Glutamatergic neuron (in vitro differentiated cells): ENCODE measurements around the gene CHEK2. TPM values are rescaled to one million over a fixed set of nuclear protein-coding genes. Genes with fewer than 3 reads are reported as not detected.
"Not testable (repeated sequence)": the region's sequence is repeated elsewhere in the genome, so short reads cannot be mapped to it uniquely, and the experiment has no call there.

Experiments
- DNase-seq: peaks from one replicate; pipeline ENCODE4 v3.0.0; 2022
- H3K27ac Mint-ChIP-seq: one replicate; pipeline ENCODE4 v1.8.0; 2020; ENCODE audit warnings: mild to moderate bottlenecking, mixed read lengths, inconsistent platforms; ENCODE audit not compliant: unreplicated experiment
- H3K27me3 Mint-ChIP-seq: one replicate; pipeline ENCODE4 v1.8.0; 2020; ENCODE audit warnings: mild to moderate bottlenecking, moderate library complexity, mixed read lengths, inconsistent platforms; ENCODE audit not compliant: unreplicated experiment
- H3K36me3 Mint-ChIP-seq: one replicate; pipeline ENCODE4 v1.8.0; 2020; ENCODE audit warnings: mild to moderate bottlenecking, mixed read lengths, inconsistent platforms; ENCODE audit not compliant: unreplicated experiment
- H3K4me1 Mint-ChIP-seq: one replicate; pipeline ENCODE4 v1.8.0; 2020; ENCODE audit warnings: mild to moderate bottlenecking, low read depth, mixed read lengths, inconsistent platforms; ENCODE audit not compliant: unreplicated experiment
- H3K4me3 Mint-ChIP-seq: one replicate; pipeline ENCODE4 v1.8.0; 2020; ENCODE audit warnings: mild to moderate bottlenecking, mixed read lengths, inconsistent platforms; ENCODE audit not compliant: unreplicated experiment
- H3K9me3 Mint-ChIP-seq: one replicate; pipeline ENCODE4 v1.8.0; 2020; ENCODE audit warnings: mild to moderate bottlenecking, moderate library complexity, mixed read lengths, inconsistent platforms; ENCODE audit not compliant: unreplicated experiment
- CTCF ChIP-seq: fragments of 200-600 bp; sonication (generic); IDR thresholded peaks from one replicate; pipeline ENCODE4 v1.5.0; 2021; ENCODE audit not compliant: partially characterized antibody, unreplicated experiment
- total RNA-seq: library from RNA; stranded (reverse); fragmentation: NEBNext Ultra II Directional; extraction: Animal tissue kit (Norgen Biotek cat#: 25700); gene quantifications from one replicate; pipeline ENCODE4 v1.2.1, GENCODE V29; 2021; ENCODE audit not compliant: unreplicated experiment

The CHEK2 gene
- total RNA-seq, 1 donor from 2014 or later, result 7.4 TPM

DNA sequence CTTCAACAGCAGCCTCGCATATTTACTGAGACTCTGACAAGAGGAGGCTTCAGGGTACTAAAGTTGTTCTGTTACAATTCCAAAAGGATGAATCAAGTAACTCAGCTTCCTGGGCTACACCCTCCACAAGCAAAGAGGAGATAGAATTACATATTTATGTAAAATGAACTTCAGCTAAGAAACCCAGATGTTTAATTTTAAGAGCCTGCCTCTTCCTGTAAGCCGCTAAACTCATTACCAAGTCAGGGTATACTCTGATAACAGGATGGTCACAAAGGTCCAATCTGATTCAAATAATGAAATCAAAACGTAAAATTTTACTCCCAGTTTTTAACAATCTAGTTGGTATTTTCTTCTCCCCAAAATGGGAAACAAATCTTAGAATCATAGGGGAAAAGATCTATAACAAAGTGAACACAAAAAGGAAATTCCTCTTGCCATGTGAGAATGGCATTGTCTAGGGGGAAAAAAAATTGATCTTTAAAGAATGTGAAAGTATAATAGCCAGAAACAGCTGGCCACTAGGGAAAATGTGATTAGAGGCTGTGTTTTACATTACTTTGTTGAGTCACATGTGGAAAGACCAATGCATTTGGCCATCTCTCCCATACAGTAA is 30.9 kb downstream of the CHEK2 start:
- H3K4me1 Mint-ChIP-seq, result no peaks in the 10 kb centered on the region
- no peak overlapping the region for H3K27ac Mint-ChIP-seq
- no peak for DNase-seq
- H3K4me3 Mint-ChIP-seq, result no peak overlapping the region
- no peaks in the 10 kb centered on the region for H3K27me3 Mint-ChIP-seq
- H3K36me3 Mint-ChIP-seq, result no peaks in the 10 kb centered on the region
- H3K9me3 Mint-ChIP-seq, result no peaks in the 10 kb centered on the region
- TF ChIP-seq CTCF, result no peak

DNA sequence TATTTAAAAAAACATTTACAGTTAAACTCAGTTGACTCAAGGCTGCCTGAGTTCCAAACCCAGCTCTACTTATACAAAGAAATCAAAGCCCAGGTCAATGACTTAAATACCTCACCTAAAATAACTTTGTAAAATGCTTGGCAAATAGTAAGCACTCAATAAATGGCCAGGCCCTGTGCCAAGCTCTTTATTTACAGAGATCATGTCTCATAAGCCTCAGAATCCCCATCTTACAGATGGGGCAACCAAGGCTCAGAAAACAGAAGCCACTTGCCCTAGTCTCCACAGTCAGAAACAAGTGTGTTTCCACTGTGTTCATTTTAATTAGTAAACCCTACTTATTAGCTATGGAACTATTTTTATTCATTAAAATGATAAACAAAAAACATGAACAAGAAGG is 31.5 kb downstream of the CHEK2 start:
- H3K36me3 Mint-ChIP-seq, result no peaks in the 10 kb centered on the region
- no peaks in the 10 kb centered on the region for H3K4me1 Mint-ChIP-seq
- TF ChIP-seq CTCF, result no peak
- H3K9me3 Mint-ChIP-seq, result no peaks in the 10 kb centered on the region
- H3K4me3 Mint-ChIP-seq, result no peak overlapping the region
- H3K27ac Mint-ChIP-seq, result no peak overlapping the region
- no peaks in the 10 kb centered on the region for H3K27me3 Mint-ChIP-seq
- no peak for DNase-seq

DNA sequence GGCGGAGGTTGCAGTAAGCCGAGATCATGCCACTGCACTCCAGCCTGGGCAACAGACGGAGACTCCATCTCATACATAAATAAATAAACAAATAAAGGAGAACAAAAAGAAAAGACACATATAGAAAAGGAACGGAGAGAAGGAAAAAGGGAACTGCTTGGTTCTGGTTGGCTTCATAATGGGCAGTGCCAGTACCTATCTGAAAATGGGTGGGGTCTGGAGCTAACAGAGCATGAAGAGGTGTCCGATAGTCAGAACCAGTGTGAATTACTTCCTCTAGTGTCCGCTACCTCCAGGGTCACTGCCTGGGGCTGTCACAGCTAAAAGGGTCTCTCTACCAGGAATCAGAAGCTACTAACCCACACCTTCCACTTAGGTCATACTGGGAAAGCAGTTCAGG is 34.8 kb downstream of the CHEK2 start:
- no peak overlapping the region for H3K27ac Mint-ChIP-seq
- peaks cover 4% of the 10 kb centered on the region for H3K36me3 Mint-ChIP-seq
- no peak for TF ChIP-seq CTCF
- H3K9me3 Mint-ChIP-seq, result no peaks in the 10 kb centered on the region
- H3K4me3 Mint-ChIP-seq, result no peak overlapping the region
- DNase-seq, result no peak
- no peaks in the 10 kb centered on the region for H3K27me3 Mint-ChIP-seq
- H3K4me1 Mint-ChIP-seq, result no peaks in the 10 kb centered on the region

DNA sequence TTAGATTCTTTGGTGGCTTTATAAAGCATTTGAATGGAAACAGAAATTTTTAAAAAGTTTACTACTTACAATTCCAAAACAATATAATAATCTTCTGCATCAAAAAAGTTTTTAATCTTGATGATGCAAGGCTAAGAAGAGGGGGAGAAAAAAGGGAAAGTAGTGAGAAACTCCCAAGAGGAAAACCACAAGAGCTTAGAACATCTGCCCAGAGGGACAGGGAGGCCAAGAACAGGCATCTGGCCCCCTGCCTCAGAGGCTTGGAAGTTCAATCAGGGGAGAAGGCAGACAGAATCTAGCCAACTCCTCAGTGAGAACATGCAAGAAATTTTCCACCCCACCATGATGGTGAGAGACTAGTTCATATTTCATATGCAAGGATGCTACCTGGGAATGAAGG is 38.2 kb downstream of the CHEK2 start:
- TF ChIP-seq CTCF, result no peak
- Mint-ChIP-seq H3K4me3 (no peak overlapping the region), H3K36me3 (peaks cover 4% of the 10 kb centered on the region)

DNA sequence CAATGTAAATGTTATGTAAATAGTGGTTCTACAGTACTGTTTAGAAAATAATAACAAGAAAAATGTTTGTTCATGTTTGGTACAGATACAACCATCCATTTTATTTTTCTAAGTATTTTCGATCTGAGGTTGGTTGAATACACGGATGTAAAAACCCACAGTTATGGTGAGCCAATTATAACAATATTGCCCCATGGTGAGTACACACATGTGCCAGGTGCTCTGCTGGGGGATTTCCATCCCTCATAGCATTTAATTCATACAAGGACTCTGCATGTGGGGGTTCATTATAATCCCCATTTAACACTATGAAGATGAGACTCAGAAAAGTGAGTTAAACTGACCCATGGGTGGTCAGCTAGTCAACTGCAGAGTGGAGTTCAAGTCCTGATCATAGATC is 38.7 kb downstream of the CHEK2 start:
- Mint-ChIP-seq H3K9me3 (no peaks in the 10 kb centered on the region), H3K27me3 (no peaks in the 10 kb centered on the region), H3K4me1 (no peaks in the 10 kb centered on the region), H3K4me3 (no peak overlapping the region), H3K27ac (no peak overlapping the region), H3K36me3 (peaks cover 4% of the 10 kb centered on the region)
- no peak for TF ChIP-seq CTCF
- no peak for DNase-seq

More for the DNA sequence above, 38.2 kb downstream of the CHEK2 start:
- Mint-ChIP-seq H3K9me3 (no peaks in the 10 kb centered on the region), H3K27me3 (no peaks in the 10 kb centered on the region), H3K27ac (no peak overlapping the region), H3K4me1 (no peaks in the 10 kb centered on the region)
- DNase-seq, result no peak

DNA sequence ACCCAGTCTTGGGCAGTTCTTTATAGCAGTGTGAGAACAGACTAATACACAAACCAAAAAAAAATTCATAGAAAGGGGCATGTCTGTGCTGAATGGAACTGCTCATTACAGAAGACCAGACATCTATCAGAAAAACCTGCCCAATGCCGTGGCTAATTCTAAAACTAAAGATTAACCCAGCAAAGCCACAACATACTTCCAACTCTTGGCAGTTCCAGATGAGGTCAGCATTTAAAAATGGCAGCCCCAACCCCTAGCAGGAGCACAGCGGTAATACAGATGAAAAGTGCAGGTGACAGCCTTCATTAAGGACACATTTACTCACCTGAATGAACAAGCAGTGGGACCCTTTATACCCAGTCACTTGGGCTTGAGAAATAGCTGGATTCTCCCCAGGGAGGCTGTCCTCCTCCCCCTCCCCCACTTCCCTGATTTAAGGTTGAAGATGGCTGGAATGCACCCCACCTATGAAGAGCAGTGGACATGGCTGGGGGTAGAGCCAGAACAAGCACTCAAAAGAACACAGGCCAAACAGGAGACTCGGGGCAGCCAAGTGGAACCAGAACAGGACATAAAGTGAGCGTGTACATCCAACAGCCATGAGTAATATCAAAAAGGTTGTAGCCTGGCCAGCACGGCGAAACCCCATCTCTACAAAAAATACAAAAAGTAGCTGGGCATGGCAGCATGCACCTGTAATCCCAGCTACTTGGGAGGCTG is 48.4 kb downstream of the CHEK2 start:
- not testable (repeated sequence) for DNase-seq, H3K4me3 Mint-ChIP-seq, H3K4me1 Mint-ChIP-seq, H3K36me3 Mint-ChIP-seq, H3K9me3 Mint-ChIP-seq, H3K27ac Mint-ChIP-seq, H3K27me3 Mint-ChIP-seq

DNA sequence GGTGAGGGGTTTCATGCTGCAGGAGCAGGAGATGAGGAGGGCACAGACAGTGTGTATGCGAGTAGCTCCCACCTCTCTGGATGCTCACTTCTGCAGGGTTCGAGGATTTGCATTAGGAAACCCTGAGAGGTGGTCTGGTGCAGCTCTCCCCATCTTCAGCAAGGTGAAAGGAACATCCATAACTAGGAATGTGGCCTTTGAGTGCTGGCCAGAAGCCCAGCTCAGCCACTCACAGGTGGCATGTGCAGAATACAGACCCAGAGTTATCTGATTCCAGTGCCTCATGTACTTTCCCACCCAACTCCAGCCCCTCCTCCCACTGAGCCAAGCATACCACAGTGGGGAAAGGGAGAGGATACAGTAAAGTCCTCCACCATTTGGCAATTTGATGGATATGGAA is 51.8 kb downstream of the CHEK2 start:
- not testable (repeated sequence) for H3K36me3 Mint-ChIP-seq, H3K4me3 Mint-ChIP-seq, H3K9me3 Mint-ChIP-seq, DNase-seq, H3K27ac Mint-ChIP-seq, H3K27me3 Mint-ChIP-seq, H3K4me1 Mint-ChIP-seq
